ENCODE data around the gene ACSL3. TPM values are rescaled to one million over a fixed set of nuclear protein-coding genes. Genes with fewer than 3 reads are reported as not detected.
"Not testable (repeated sequence)": the region's sequence is repeated elsewhere in the genome, so short reads cannot be mapped to it uniquely, and the experiment has no call there.

ACSL3 gene
- total RNA-seq, 1 donor from 2014 or later: 125 TPM

- no peak for ATAC-seq
Measured at GRCh38 chr2:222978850-222979249, 118.0 kb downstream of the ACSL3 start.

DNA sequence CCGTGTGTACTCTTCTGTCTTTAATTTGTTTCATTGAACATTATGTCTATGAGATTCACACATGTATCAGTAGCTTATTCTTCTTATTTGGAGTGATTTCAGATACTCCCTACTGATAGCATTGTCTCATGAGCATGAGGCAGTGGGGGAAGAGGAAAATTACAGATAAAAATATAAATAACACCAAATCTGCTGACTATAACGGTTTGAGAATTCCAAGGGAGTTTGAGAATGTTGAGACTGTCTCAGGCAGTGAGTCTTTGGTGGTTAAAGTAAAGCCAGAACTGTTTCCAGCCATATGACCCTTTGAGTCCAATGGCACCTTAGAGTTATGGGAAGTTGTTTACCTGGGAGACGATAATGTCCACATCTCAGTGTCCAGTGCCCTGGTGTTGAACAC is 118.6 kb downstream of the ACSL3 start:
- ATAC-seq: no peak

- peak; percentile 69 for ATAC-seq
Measured at GRCh38 chr2:222982010-222982908, 121.4 kb downstream of the ACSL3 start.

DNA sequence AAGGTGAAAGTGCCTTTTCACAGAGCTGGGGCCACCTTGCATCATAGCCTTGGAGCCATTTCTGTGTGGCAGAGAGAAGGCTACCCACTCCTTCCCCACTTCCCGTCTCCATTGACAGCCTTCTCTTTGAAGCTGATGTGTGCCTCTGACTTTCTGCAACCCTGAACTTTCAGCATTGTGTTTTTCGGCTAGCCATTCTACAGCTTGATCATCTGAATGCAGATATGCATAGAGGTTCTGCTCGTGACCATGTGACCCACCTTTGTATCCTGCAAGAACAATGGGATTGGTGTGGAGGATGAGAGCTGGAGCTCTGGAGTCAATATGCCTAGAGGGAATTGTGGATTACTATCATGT is 122.1 kb downstream of the ACSL3 start:
- ATAC-seq: no peak

DNA sequence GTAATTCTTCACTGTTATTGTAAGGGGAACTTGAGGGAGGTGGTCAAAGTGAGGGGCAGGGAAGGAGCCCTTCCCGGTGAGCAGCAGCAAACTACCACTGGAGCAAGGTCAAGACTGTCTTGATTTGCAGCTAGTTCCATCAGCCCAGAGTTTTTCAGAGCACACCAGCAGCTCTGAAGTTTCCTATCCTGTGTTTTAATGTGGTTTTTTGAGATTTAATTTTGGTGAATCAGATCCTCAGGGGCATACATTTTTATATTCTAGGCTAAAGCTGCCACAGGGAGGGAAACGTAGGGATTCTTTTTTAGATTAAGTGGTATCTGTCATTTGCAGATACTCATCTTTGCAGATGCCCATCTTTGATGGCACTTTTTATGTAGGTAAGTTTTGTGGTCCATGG is 124.1 kb downstream of the ACSL3 start:
- ATAC-seq: no peak

DNA sequence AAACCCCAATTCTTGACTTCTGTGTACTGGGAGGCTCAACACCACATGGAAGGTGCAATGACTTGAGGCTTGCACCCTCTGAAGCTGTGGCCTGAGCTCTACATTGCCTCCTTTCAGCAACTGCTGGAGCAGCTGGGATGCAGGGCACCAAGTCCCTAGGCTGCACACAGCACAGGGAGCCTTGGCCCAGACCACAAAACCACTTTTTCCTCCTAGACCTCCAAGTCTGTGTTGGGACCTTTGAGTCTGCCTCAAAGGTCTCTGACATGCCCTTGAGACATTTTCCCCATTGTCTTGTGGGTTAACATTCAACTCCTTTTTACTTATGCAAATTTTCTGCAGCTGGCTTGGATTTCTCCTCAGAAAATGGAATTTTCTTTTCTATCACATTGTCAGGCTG is 128.6 kb downstream of the ACSL3 start:
- ATAC-seq: no peak

- ATAC-seq: not testable (repeated sequence)
Measured at GRCh38 chr2:222990206-222990605, 129.4 kb downstream of the ACSL3 start.

GRCh38 chr2:222992137-222992536 is 131.3 kb downstream of the ACSL3 start:
- ATAC-seq: no peak

Other genes starting within 250 kb of the ACSL3 start
- 24.2 TPM for gene FARSB, start 204.9 kb upstream of the ACSL3 start, total RNA-seq
- gene MOGAT1, start 189.4 kb upstream of the ACSL3 start, total RNA-seq: not detected
- 0.12 TPM for gene KCNE4, start 191.2 kb downstream of the ACSL3 start, total RNA-seq